ENCODE data around the gene PARK7. TPM values are rescaled to one million over a fixed set of nuclear protein-coding genes. Genes with fewer than 3 reads are reported as not detected.
A peak's percentile ranks its signal among the peaks of the same experiment; 100 is the strongest.

The PARK7 gene
- total RNA-seq, 1 donor from 2014 or later, result 187 TPM

GRCh38 chr1:8027748-8028570, 66.4 kb downstream of the PARK7 start:
- ATAC-seq, result peak in 1 of 2 donors; percentile 4
- no peak for DNase-seq
- Histone ChIP-seq H3K4me3 (peak overlapping the region; percentile 76), H3K4me1 (peaks cover 49% of the 10 kb centered on the region), H3K27me3 (ENCODE audit: low read depth) (no peaks in the 10 kb centered on the region), H3K9me3 (no peaks in the 10 kb centered on the region), H3K36me3 (no peaks in the 10 kb centered on the region), H3K27ac (peak overlapping the region; percentile 95)
- intact Hi-C loops (cut with DNase I), result no loop called here
- TF ChIP-seq, protein P1, sequence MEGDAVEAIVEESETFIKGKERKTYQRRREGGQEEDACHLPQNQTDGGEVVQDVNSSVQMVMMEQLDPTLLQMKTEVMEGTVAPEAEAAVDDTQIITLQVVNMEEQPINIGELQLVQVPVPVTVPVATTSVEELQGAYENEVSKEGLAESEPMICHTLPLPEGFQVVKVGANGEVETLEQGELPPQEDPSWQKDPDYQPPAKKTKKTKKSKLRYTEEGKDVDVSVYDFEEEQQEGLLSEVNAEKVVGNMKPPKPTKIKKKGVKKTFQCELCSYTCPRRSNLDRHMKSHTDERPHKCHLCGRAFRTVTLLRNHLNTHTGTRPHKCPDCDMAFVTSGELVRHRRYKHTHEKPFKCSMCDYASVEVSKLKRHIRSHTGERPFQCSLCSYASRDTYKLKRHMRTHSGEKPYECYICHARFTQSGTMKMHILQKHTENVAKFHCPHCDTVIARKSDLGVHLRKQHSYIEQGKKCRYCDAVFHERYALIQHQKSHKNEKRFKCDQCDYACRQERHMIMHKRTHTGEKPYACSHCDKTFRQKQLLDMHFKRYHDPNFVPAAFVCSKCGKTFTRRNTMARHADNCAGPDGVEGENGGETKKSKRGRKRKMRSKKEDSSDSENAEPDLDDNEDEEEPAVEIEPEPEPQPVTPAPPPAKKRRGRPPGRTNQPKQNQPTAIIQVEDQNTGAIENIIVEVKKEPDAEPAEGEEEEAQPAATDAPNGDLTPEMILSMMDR (IDR thresholded peaks at IDR 0.05), result no peak

- peak overlapping the region; percentile 95 for H3K27ac ChIP-seq
- ATAC-seq (no peak), DNase-seq (no peak)
- no peaks in the 10 kb centered on the region for H3K9me3 ChIP-seq
- peaks cover 55% of the 10 kb centered on the region for H3K4me1 ChIP-seq
- H3K4me3 ChIP-seq, result no peak overlapping the region
- no peaks in the 10 kb centered on the region for H3K27me3 ChIP-seq (ENCODE audit: low read depth)
- no peaks in the 10 kb centered on the region for H3K36me3 ChIP-seq
- TF ChIP-seq, protein P1 (IDR thresholded peaks at IDR 0.05), result no peak
- intact Hi-C loops (cut with DNase I), result no loop called here
These were observed 67.0 kb downstream of the PARK7 start for GRCh38 chr1:8028571-8028910.

- intact Hi-C loops (cut with DNase I), result no loop called here
- Histone ChIP-seq H3K27me3 (ENCODE audit: low read depth) (no peaks in the 10 kb centered on the region), H3K27ac (no peak overlapping the region), H3K36me3 (no peaks in the 10 kb centered on the region), H3K9me3 (no peaks in the 10 kb centered on the region), H3K4me3 (no peak overlapping the region), H3K4me1 (peaks cover 36% of the 10 kb centered on the region)
- TF ChIP-seq, protein P1 (IDR thresholded peaks at IDR 0.05), result peak; percentile 76
- DNase-seq (no peak), ATAC-seq (no peak)
These were observed 69.8 kb downstream of the PARK7 start for GRCh38 chr1:8031176-8031785.

- Histone ChIP-seq H3K9me3 (no peaks in the 10 kb centered on the region), H3K27me3 (ENCODE audit: low read depth) (no peaks in the 10 kb centered on the region), H3K27ac (no peak overlapping the region), H3K36me3 (no peaks in the 10 kb centered on the region), H3K4me1 (peaks cover 29% of the 10 kb centered on the region), H3K4me3 (no peak overlapping the region)
- TF ChIP-seq, protein P1 (IDR thresholded peaks at IDR 0.05), result no peak
- no peak for DNase-seq
- ATAC-seq, result no peak
- intact Hi-C loops (cut with DNase I), result no loop called here
These were observed 70.9 kb downstream of the PARK7 start for GRCh38 chr1:8032366-8032910.

GRCh38 chr1:8033322-8033721, 71.8 kb downstream of the PARK7 start:
- DNase-seq (no peak), ATAC-seq (no peak)
- Histone ChIP-seq H3K9me3 (no peaks in the 10 kb centered on the region), H3K4me3 (no peak overlapping the region), H3K36me3 (no peaks in the 10 kb centered on the region), H3K4me1 (peaks cover 20% of the 10 kb centered on the region), H3K27ac (no peak overlapping the region), H3K27me3 (ENCODE audit: low read depth) (no peaks in the 10 kb centered on the region)
- TF ChIP-seq, protein P1 (IDR thresholded peaks at IDR 0.05), result no peak
- intact Hi-C loops (cut with DNase I), result no loop called here

Other genes starting within 250 kb of the PARK7 start
- 135 TPM for gene VAMP3, start 190.4 kb upstream of the PARK7 start, total RNA-seq
- 35.6 TPM for gene PER3, start 177.4 kb upstream of the PARK7 start, total RNA-seq
- not detected for gene UTS2, start 108.6 kb upstream of the PARK7 start, total RNA-seq
- 0.47 TPM for gene TNFRSF9, start 20.9 kb upstream of the PARK7 start, total RNA-seq
- 65.1 TPM for gene ERRFI1, start 64.6 kb downstream of the PARK7 start, total RNA-seq

All from lower lobe of right lung (tissue), 2 donors.